Osteoblast (primary cell): ENCODE measurements around the gene TOPORS. TPM values are rescaled to one million over a fixed set of nuclear protein-coding genes. Genes with fewer than 3 reads are reported as not detected.

ENCODE experiments used
- DNase-seq: peaks from one replicate; pipeline ENCODE4 v3.0.0; 2011; ENCODE audit warnings: low spot score, mixed read lengths; ENCODE audit not compliant: insufficient read length; ENCODE audit errors: missing footprints
- H2AFZ ChIP-seq: 2 replicates; pipeline ENCODE4 v1.6.0; 2011; ENCODE audit warnings: mild to moderate bottlenecking, low read length
- H3K27ac ChIP-seq: 2 replicates; pipeline ENCODE4 v1.5.1; 2011; ENCODE audit warnings: mild to moderate bottlenecking, low read depth, low read length, moderate library complexity
- H3K27me3 ChIP-seq: 2 replicates; pipeline ENCODE4 v1.6.0; 2012; ENCODE audit warnings: mild to moderate bottlenecking, control low read depth, inconsistent platforms, low read length, moderate library complexity; ENCODE audit not compliant: insufficient read depth
- H3K36me3 ChIP-seq: 2 replicates; pipeline ENCODE4 v1.5.1; 2011; ENCODE audit warnings: mild to moderate bottlenecking, low read length, control low read depth, moderate library complexity; ENCODE audit not compliant: insufficient read depth
- H3K4me1 ChIP-seq: 2 replicates; pipeline ENCODE4 v1.5.1; 2011; ENCODE audit warnings: mild to moderate bottlenecking, low read length, control low read depth, moderate library complexity; ENCODE audit not compliant: insufficient read depth
- H3K4me2 ChIP-seq: 2 replicates; pipeline ENCODE4 v1.6.0; 2011; ENCODE audit warnings: mild to moderate bottlenecking, low read length; ENCODE audit not compliant: insufficient read depth
- H3K4me3 ChIP-seq: fragments of 200-600 bp; sonication (generic); 3 replicates; pipeline ENCODE4 v1.5.1; 2012; ENCODE audit warnings: mild to moderate bottlenecking, low read length, inconsistent platforms; ENCODE audit not compliant: insufficient read depth
- H3K79me2 ChIP-seq: 2 replicates; pipeline ENCODE4 v1.6.0; 2012; ENCODE audit warnings: mild to moderate bottlenecking, low read length, control low read depth, inconsistent platforms; ENCODE audit not compliant: insufficient read depth
- H3K9me3 ChIP-seq: 2 replicates; pipeline ENCODE4 v1.5.1; 2011; ENCODE audit warnings: low read depth, low read length, control low read depth
- H4K20me1 ChIP-seq: 2 replicates; pipeline ENCODE4 v1.6.0; 2012; ENCODE audit warnings: mild to moderate bottlenecking, low read length, control low read depth; ENCODE audit not compliant: insufficient read depth
- CTCF ChIP-seq: IDR thresholded peaks from 2 replicates; pipeline ENCODE4 v1.5.1; 2011; ENCODE audit warnings: mild to moderate bottlenecking, low read depth, low read length, moderate library complexity; ENCODE audit errors: extremely low read depth
- total RNA-seq: library from RNA; depleted of rRNA; stranded (reverse); fragments of >200 nt; gene quantifications from 2 replicates; pipeline ENCODE4 v1.2.3, GENCODE V29; 2012

Gene TOPORS
- total RNA-seq, 1 donor = 33.7 TPM

GRCh38 chr9:32578976-32579375 lies 26.6 kb upstream of the TOPORS start:
- H3K36me3 ChIP-seq = no peaks in the 10 kb centered on the region
- H3K27ac ChIP-seq = no peak overlapping the region
- H3K79me2 ChIP-seq = no peaks in the 10 kb centered on the region
- no peaks in the 10 kb centered on the region for H3K27me3 ChIP-seq
- no peak for TF ChIP-seq CTCF
- H4K20me1 ChIP-seq = no peaks in the 10 kb centered on the region
- DNase-seq = no peak
- no peaks in the 10 kb centered on the region for H3K9me3 ChIP-seq
- peak overlapping the region; percentile 86 for H2AFZ ChIP-seq
- peak overlapping the region; percentile 75 for H3K4me2 ChIP-seq
- H3K4me3 ChIP-seq = peak overlapping the region; percentile 56
- H3K4me1 ChIP-seq = peaks cover 12% of the 10 kb centered on the region

- DNase-seq = no peak
- Histone ChIP-seq H3K4me2 (no peak overlapping the region), H3K9me3 (no peaks in the 10 kb centered on the region), H4K20me1 (no peaks in the 10 kb centered on the region), H2AFZ (no peak overlapping the region), H3K79me2 (peaks cover 9% of the 10 kb centered on the region), H3K4me3 (no peak overlapping the region), H3K4me1 (peaks cover 19% of the 10 kb centered on the region), H3K36me3 (no peaks in the 10 kb centered on the region), H3K27ac (no peak overlapping the region), H3K27me3 (no peaks in the 10 kb centered on the region)
- TF ChIP-seq CTCF = no peak
Observed at GRCh38 chr9:32577316-32577715, 24.9 kb upstream of the TOPORS start.

- Histone ChIP-seq H3K4me3 (no peak overlapping the region), H3K36me3 (peaks cover 3% of the 10 kb centered on the region), H3K79me2 (peaks cover 34% of the 10 kb centered on the region), H4K20me1 (peaks cover 5% of the 10 kb centered on the region), H2AFZ (peak overlapping the region; percentile 56), H3K27me3 (no peaks in the 10 kb centered on the region), H3K4me2 (no peak overlapping the region), H3K4me1 (peaks cover 23% of the 10 kb centered on the region), H3K9me3 (no peaks in the 10 kb centered on the region), H3K27ac (no peak overlapping the region)
- DNase-seq = no peak
- no peak for TF ChIP-seq CTCF
Observed at GRCh38 chr9:32574858-32575257, 22.5 kb upstream of the TOPORS start.

GRCh38 chr9:32573821-32574220 lies 21.4 kb upstream of the TOPORS start:
- Histone ChIP-seq H3K79me2 (peaks cover 42% of the 10 kb centered on the region), H3K36me3 (peaks cover 3% of the 10 kb centered on the region), H3K27me3 (no peaks in the 10 kb centered on the region), H4K20me1 (peaks cover 5% of the 10 kb centered on the region), H3K4me2 (peak overlapping the region; percentile 99), H2AFZ (peak overlapping the region; percentile 100), H3K4me1 (peaks cover 18% of the 10 kb centered on the region), H3K27ac (no peak overlapping the region), H3K4me3 (no peak overlapping the region), H3K9me3 (no peaks in the 10 kb centered on the region)
- TF ChIP-seq CTCF = no peak
- no peak for DNase-seq
